Prostate gland (tissue), 2 donors: ENCODE measurements around the gene LCE7A.

ENCODE experiments used
- POLR2AphosphoS5 ChIP-seq: sonication (generic); formaldehyde crosslinking; IDR thresholded peaks from one replicate; pipeline ENCODE4 v1.6.1; 2017; ENCODE audit warnings: antibody characterized with exemption
- TF ChIP-seq, protein P1 (sequence below), 4 experiments: fragments of 200-600 bp in 2 of 4; fragments of 450-650 bp in 2 of 4; sonication (generic) in 2 of 4; IDR thresholded peaks; 1 replicate in 3 of 4; 2 replicates in 1 of 4; pipeline ENCODE4 v1.5.1; 2016 to 2019; ENCODE audit warnings: antibody characterized with exemption in 4 of 4, mild to moderate bottlenecking in 2 of 4, moderate library complexity in 2 of 4

GRCh38 chr1:152884506-152884905 lies 24.7 kb downstream of the LCE7A start:
- TF ChIP-seq, protein P1, sequence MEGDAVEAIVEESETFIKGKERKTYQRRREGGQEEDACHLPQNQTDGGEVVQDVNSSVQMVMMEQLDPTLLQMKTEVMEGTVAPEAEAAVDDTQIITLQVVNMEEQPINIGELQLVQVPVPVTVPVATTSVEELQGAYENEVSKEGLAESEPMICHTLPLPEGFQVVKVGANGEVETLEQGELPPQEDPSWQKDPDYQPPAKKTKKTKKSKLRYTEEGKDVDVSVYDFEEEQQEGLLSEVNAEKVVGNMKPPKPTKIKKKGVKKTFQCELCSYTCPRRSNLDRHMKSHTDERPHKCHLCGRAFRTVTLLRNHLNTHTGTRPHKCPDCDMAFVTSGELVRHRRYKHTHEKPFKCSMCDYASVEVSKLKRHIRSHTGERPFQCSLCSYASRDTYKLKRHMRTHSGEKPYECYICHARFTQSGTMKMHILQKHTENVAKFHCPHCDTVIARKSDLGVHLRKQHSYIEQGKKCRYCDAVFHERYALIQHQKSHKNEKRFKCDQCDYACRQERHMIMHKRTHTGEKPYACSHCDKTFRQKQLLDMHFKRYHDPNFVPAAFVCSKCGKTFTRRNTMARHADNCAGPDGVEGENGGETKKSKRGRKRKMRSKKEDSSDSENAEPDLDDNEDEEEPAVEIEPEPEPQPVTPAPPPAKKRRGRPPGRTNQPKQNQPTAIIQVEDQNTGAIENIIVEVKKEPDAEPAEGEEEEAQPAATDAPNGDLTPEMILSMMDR (IDR thresholded peaks at IDR 0.05), result no peak
- no peak for TF ChIP-seq POLR2AphosphoS5
